ENCODE results near the gene RELA. TPM values are rescaled to one million over a fixed set of nuclear protein-coding genes. Genes with fewer than 3 reads are reported as not detected.

The RELA gene
- total RNA-seq, 1 donor from 2014 or later = 68.9 TPM

DNA sequence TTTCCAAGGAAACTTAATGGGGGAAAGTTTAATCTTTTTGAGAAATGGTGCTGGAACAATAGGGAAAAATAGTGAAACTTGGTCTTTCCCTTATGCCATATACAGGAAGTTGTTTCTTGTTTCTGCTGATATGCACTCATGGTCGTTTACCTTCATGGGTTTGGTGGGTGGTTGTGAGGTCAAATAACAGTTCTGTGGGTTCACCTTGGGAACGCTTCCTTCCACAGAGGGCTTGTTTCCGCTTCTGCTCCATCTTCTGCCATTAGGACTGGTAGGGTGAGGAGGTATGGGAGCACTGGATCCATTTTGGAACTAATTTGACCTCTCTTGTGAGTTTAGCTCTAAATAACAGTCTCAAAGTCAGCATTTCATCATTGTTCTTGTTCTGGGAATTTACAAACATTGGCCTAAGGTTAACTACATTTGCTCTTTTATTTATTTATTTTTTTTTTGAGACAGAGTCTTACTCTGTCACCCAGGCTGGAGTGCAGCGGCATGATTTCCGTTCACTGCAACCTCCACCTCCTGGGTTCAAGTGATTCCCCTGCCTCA, 17.6 kb upstream of the RELA start:
- H3K9me3 ChIP-seq = no peaks in the 10 kb centered on the region
- H3K36me3 ChIP-seq = no peaks in the 10 kb centered on the region
- no peaks in the 10 kb centered on the region for H3K27me3 ChIP-seq (ENCODE audit: low read depth)
- H3K4me3 ChIP-seq = no peak overlapping the region
- DNase-seq (no peak), ATAC-seq (no peak)
- H3K4me1 ChIP-seq = no peaks in the 10 kb centered on the region
- intact Hi-C loops (cut with DNase I) = no loop called here
- no peak overlapping the region for H3K27ac ChIP-seq
- TF ChIP-seq, protein P1, sequence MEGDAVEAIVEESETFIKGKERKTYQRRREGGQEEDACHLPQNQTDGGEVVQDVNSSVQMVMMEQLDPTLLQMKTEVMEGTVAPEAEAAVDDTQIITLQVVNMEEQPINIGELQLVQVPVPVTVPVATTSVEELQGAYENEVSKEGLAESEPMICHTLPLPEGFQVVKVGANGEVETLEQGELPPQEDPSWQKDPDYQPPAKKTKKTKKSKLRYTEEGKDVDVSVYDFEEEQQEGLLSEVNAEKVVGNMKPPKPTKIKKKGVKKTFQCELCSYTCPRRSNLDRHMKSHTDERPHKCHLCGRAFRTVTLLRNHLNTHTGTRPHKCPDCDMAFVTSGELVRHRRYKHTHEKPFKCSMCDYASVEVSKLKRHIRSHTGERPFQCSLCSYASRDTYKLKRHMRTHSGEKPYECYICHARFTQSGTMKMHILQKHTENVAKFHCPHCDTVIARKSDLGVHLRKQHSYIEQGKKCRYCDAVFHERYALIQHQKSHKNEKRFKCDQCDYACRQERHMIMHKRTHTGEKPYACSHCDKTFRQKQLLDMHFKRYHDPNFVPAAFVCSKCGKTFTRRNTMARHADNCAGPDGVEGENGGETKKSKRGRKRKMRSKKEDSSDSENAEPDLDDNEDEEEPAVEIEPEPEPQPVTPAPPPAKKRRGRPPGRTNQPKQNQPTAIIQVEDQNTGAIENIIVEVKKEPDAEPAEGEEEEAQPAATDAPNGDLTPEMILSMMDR (IDR thresholded peaks at IDR 0.05) = no peak

DNA sequence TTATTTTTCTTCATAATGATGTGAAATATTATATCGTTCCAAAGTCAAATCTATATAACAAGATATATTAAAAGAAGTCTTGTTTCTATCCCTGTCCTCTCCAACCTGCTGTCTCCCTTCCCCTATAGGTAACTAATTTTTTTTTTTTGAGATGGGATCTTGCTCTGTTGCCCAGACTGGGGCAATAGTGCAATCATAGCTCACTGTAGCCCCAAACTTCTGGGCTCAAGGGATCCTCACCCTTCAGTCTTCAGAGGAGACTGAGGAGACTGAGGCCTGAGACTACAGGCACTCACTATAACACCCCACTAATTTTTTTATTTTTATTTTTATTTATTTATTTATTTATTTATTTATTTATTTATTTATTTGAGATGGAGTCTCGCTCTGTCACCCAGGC, 10.3 kb upstream of the RELA start:
- Histone ChIP-seq H3K4me1 (no peaks in the 10 kb centered on the region), H3K27me3 (ENCODE audit: low read depth) (no peaks in the 10 kb centered on the region), H3K27ac (no peak overlapping the region), H3K9me3 (no peaks in the 10 kb centered on the region), H3K4me3 (no peak overlapping the region), H3K36me3 (no peaks in the 10 kb centered on the region)
- intact Hi-C loops (cut with DNase I) = no loop called here
- TF ChIP-seq, protein P1 (IDR thresholded peaks at IDR 0.05) = no peak
- ATAC-seq (no peak), DNase-seq (no peak)

DNA sequence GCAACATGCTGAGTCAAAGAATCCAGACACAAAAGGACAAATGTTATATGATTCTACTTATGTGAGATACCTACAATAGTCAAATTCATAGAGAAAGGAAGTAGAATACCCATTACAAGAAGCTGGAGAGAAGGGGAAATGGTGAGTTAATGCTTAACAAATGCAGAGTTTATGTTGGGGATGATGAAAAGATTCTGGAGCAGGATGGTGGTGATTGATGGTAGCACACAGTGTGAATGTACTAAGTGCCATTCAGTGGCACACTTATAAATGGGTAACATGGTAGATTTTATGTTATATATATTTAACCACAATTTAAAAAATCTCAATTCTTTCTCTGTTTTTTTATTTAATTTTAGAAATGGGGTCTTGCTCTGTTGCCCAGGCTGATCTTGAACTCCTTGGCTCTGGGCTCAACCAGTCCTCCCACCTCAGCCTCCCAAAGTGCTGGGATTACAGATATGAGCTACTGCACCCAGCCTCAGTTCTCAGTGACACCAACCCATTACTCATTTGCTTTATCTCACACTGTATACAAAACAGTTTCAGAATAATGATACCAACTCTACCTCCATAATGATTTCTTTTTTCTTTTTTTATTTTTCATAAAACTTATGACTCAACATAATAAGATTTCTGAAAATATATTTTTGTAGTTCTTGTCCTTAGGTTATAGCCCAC, 9.6 kb upstream of the RELA start:
- no peak for ATAC-seq
- H3K4me1 ChIP-seq = no peaks in the 10 kb centered on the region
- H3K4me3 ChIP-seq = no peak overlapping the region
- intact Hi-C loops (cut with DNase I) = no loop called here
- H3K27ac ChIP-seq = no peak overlapping the region
- H3K9me3 ChIP-seq = no peaks in the 10 kb centered on the region
- DNase-seq = no peak
- no peaks in the 10 kb centered on the region for H3K27me3 ChIP-seq (ENCODE audit: low read depth)
- H3K36me3 ChIP-seq = no peaks in the 10 kb centered on the region
- TF ChIP-seq, protein P1 (IDR thresholded peaks at IDR 0.05) = no peak

DNA sequence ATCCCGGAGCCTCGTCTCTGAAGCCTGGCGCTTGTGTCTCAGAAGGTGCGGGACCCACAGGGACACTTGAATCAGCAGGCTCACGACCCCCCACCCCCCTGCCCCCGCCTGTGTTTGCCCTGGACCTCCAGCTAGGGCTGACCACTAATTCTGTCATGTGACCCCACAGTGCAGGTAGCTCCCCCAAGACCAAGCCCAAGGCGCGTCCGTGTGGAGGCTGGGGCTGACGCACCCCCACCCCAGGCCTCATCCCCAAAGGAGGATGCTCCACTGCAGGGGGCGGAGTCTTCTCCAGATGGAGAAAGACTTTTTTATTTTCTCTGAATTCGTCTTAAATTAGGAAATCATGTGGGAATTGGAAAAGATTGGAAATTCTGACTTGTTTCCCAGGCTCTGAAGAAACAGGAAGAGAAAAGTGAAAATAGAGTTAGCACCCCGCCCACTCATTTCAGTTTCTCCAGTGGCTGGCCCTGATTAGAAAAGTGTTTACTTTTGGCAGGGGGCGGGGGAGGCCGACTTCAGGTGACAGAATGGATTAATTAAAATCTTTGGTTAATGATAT, 1.0 kb upstream of the RELA start:
- H3K4me3 ChIP-seq = peak overlapping the region; percentile 94
- TF ChIP-seq, protein P1 (IDR thresholded peaks at IDR 0.05) = no peak
- intact Hi-C loops (cut with DNase I) = no loop called here
- peak; percentile 66 for DNase-seq
- peaks cover 31% of the 10 kb centered on the region for H3K36me3 ChIP-seq
- H3K9me3 ChIP-seq = no peaks in the 10 kb centered on the region
- peak overlapping the region; percentile 96 for H3K27ac ChIP-seq
- no peaks in the 10 kb centered on the region for H3K27me3 ChIP-seq (ENCODE audit: low read depth)
- peak; percentile 48 to 65 for ATAC-seq
- H3K4me1 ChIP-seq = peaks cover 40% of the 10 kb centered on the region

DNA sequence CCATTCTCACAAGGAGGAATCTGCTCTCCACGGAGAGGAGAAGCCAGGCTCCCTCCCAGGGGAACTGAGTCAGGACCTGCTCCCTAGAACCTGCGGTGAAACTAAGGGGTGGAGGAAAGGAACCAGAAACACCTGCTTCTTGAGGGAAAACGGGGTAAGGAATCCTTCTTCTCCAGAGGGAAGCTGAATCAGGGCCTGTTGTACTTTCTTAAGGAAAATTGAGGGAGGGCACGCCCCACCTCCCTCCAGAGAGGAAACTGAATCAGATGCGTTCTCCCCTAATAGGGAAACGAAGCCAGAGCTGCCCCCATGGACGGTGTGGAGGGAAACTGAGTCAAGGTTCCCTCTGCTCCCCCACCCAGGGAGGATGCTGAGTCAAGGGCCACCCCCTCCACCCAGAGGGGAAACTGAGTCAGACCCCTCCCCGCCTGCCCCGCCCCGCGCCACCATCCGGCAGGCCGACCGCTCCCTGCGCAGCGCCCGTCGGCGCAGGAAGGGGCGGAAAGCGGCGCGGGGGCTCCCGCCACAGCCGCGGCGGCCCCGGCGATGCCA, 393 bp downstream of the RELA start:
- Histone ChIP-seq H3K4me1 (peaks cover 40% of the 10 kb centered on the region), H3K27me3 (ENCODE audit: low read depth) (no peaks in the 10 kb centered on the region), H3K4me3 (peak overlapping the region; percentile 94), H3K27ac (peak overlapping the region; percentile 96), H3K9me3 (no peaks in the 10 kb centered on the region), H3K36me3 (peaks cover 45% of the 10 kb centered on the region)
- intact Hi-C loops (cut with DNase I) = no loop called here
- DNase-seq (no peak), ATAC-seq (peak in 1 of 2 donors; percentile 17)
- TF ChIP-seq, protein P1 (IDR thresholded peaks at IDR 0.05) = no peak
